Breast epithelium (tissue), 4 donors: ENCODE results near the gene POLR2L. TPM values are rescaled to one million over a fixed set of nuclear protein-coding genes. Genes with fewer than 3 reads are reported as not detected.

ENCODE experiments used
- DNase-seq, 2 donors: peaks; one replicate each; pipeline ENCODE4 v3.0.0-alpha.2; 2019; ENCODE audit warnings: low spot score in 2 of 2
- H3K27ac ChIP-seq, 2 donors: fragments of 200-600 bp; sonication (generic) in 1 of 2; one replicate each; pipeline ENCODE4 v1.5.1; 2016 to 2019; ENCODE audit warnings: mild to moderate bottlenecking in 1 of 2
- H3K27me3 ChIP-seq, 2 donors: fragments of 200-600 bp; sonication (generic) in 1 of 2; one replicate each; pipeline versions ENCODE4 v1.5.1 to v1.6.0; 2017 to 2019; ENCODE audit warnings: control low read depth in 1 of 2, mild to moderate bottlenecking in 1 of 2
- H3K36me3 ChIP-seq: fragments of 200-600 bp; one replicate; pipeline ENCODE4 v1.5.1; 2019
- H3K4me1 ChIP-seq, 2 donors: fragments of 200-600 bp; sonication (generic); one replicate each; pipeline ENCODE4 v1.5.1; 2016 to 2019; ENCODE audit warnings: control low read depth in 1 of 2
- H3K4me3 ChIP-seq, 3 donors: fragments of 200-600 bp; sonication (generic); 1 replicate in 2 of 3; 2 replicates in 1 of 3; pipeline ENCODE4 v1.5.1; 2016 to 2019; ENCODE audit warnings: mild to moderate bottlenecking in 3 of 3, moderate library complexity in 2 of 3
- H3K9me3 ChIP-seq, 2 donors: fragments of 200-600 bp; sonication (generic) in 1 of 2; one replicate each; pipeline ENCODE4 v1.5.1; 2016 to 2019; ENCODE audit warnings: control low read depth in 1 of 2
- POLR2A ChIP-seq: fragments of 450-650 bp; IDR thresholded peaks from one replicate; pipeline ENCODE4 v1.6.1; 2016; ENCODE audit warnings: antibody characterized with exemption, mild to moderate bottlenecking, moderate library complexity
- POLR2AphosphoS5 ChIP-seq, 3 donors: sonication (generic); formaldehyde crosslinking; IDR thresholded peaks; one replicate each; pipeline ENCODE4 v1.6.1; 2017; ENCODE audit warnings: antibody characterized with exemption in 3 of 3
- intact Hi-C: fragments of 100-400 bp; cut with DNase I; formaldehyde crosslinking; loops from one replicate; pipeline ENCODE4 v1.15.1; 2023; ENCODE audit warnings: low total_unique reads
- total RNA-seq, 3 donors: library from RNA; depleted of rRNA; stranded (reverse); fragments of >200 nt; gene quantifications; one replicate each; pipeline ENCODE4 v1.1.0, GENCODE V29; 2016
- TF ChIP-seq, protein P1 (sequence below), 3 donors: fragments of 450-650 bp; IDR thresholded peaks; one replicate each; pipeline ENCODE4 v1.5.1; 2016 to 2017; ENCODE audit warnings: antibody characterized with exemption in 3 of 3, mild to moderate bottlenecking in 3 of 3, moderate library complexity in 3 of 3

POLR2L gene
- total RNA-seq, 3 donors from 2014 or later, result 51.8 to 126 (median 96.7) TPM

GRCh38 chr11:882596-882995 is 40.3 kb upstream of the POLR2L start:
- TF ChIP-seq, protein P1, sequence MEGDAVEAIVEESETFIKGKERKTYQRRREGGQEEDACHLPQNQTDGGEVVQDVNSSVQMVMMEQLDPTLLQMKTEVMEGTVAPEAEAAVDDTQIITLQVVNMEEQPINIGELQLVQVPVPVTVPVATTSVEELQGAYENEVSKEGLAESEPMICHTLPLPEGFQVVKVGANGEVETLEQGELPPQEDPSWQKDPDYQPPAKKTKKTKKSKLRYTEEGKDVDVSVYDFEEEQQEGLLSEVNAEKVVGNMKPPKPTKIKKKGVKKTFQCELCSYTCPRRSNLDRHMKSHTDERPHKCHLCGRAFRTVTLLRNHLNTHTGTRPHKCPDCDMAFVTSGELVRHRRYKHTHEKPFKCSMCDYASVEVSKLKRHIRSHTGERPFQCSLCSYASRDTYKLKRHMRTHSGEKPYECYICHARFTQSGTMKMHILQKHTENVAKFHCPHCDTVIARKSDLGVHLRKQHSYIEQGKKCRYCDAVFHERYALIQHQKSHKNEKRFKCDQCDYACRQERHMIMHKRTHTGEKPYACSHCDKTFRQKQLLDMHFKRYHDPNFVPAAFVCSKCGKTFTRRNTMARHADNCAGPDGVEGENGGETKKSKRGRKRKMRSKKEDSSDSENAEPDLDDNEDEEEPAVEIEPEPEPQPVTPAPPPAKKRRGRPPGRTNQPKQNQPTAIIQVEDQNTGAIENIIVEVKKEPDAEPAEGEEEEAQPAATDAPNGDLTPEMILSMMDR (IDR thresholded peaks at IDR 0.05), result no peak
- TF ChIP-seq POLR2A (no peak), POLR2AphosphoS5 (IDR thresholded peaks at IDR 0.05) (no peak)
- Histone ChIP-seq H3K9me3 (no peaks in the 10 kb centered on the region), H3K27me3 (no peaks in the 10 kb centered on the region), H3K4me3 (no peak overlapping the region), H3K4me1 (no peaks in the 10 kb centered on the region), H3K27ac (peak overlapping the region; percentile 62 to 68), H3K36me3 (no peaks in the 10 kb centered on the region)
- intact Hi-C loops, result no loop called here
- peak in 1 of 2 donors; percentile 43 for DNase-seq

DNA sequence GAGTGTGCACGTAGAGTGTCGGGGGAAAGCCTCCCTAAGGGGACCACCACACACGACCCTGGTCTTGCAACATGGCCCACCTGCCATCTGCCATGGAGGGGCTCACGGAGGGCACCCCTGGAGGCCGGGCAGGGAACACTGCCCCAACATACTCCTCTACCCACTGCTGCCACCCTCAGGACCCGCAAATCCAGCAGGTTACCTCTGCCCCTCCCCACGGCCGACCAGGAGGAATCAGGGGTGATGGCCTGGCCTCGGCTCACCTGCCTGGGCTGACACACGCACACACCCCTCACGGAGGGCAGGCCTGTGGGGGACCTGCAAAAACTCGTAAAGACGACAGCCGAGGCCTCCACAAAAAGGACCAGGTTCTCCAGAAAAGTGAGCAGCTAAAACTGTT is 38.1 kb upstream of the POLR2L start:
- intact Hi-C loops, result no loop called here
- Histone ChIP-seq H3K4me1 (no peaks in the 10 kb centered on the region), H3K27me3 (no peaks in the 10 kb centered on the region), H3K36me3 (no peaks in the 10 kb centered on the region), H3K9me3 (no peaks in the 10 kb centered on the region), H3K27ac (no peak overlapping the region), H3K4me3 (no peak overlapping the region)
- DNase-seq, result no peak
- TF ChIP-seq POLR2AphosphoS5 (IDR thresholded peaks at IDR 0.05) (no peak), POLR2A (no peak)
- TF ChIP-seq, protein P1 (IDR thresholded peaks at IDR 0.05), result no peak

- intact Hi-C loops, result no loop called here
- no peak overlapping the region for H3K27ac ChIP-seq
Observed at GRCh38 chr11:877565-877964, 35.2 kb upstream of the POLR2L start.

GRCh38 chr11:876545-876944 is 34.2 kb upstream of the POLR2L start:
- Histone ChIP-seq H3K27me3 (no peaks in the 10 kb centered on the region), H3K27ac (no peak overlapping the region)

More at GRCh38 chr11:877565-877964, 35.2 kb upstream of the POLR2L start:
- DNase-seq, result no peak
- no peaks in the 10 kb centered on the region for H3K36me3 ChIP-seq
- no peaks in the 10 kb centered on the region for H3K9me3 ChIP-seq
- TF ChIP-seq POLR2AphosphoS5 (IDR thresholded peaks at IDR 0.05) (no peak), POLR2A (no peak)
- TF ChIP-seq, protein P1 (IDR thresholded peaks at IDR 0.05), result no peak
- H3K27me3 ChIP-seq, result no peaks in the 10 kb centered on the region
- H3K4me1 ChIP-seq, result no peaks in the 10 kb centered on the region
- no peak overlapping the region for H3K4me3 ChIP-seq

GRCh38 chr11:875769-876301 is 33.5 kb upstream of the POLR2L start:
- intact Hi-C loops, result no loop called here
- H3K36me3 ChIP-seq, result no peaks in the 10 kb centered on the region
- H3K4me1 ChIP-seq, result no peaks in the 10 kb centered on the region
- H3K27me3 ChIP-seq, result no peaks in the 10 kb centered on the region
- DNase-seq, result no peak
- no peak overlapping the region for H3K4me3 ChIP-seq
- no peak overlapping the region for H3K27ac ChIP-seq
- H3K9me3 ChIP-seq, result no peaks in the 10 kb centered on the region
- TF ChIP-seq POLR2AphosphoS5 (IDR thresholded peaks at IDR 0.05) (no peak), POLR2A (no peak)
- TF ChIP-seq, protein P1 (IDR thresholded peaks at IDR 0.05), result no peak

More at GRCh38 chr11:876545-876944, 34.2 kb upstream of the POLR2L start:
- no peak overlapping the region for H3K4me3 ChIP-seq
- TF ChIP-seq POLR2AphosphoS5 (IDR thresholded peaks at IDR 0.05) (no peak), POLR2A (no peak)
- TF ChIP-seq, protein P1 (IDR thresholded peaks at IDR 0.05), result no peak
- intact Hi-C loops, result no loop called here
- H3K4me1 ChIP-seq, result no peaks in the 10 kb centered on the region
- H3K9me3 ChIP-seq, result no peaks in the 10 kb centered on the region
- H3K36me3 ChIP-seq, result no peaks in the 10 kb centered on the region
- peak in 1 of 2 donors; percentile 61 for DNase-seq
